GM06990 (cell line): Measurements from ENCODE around the gene LONP1.
A peak's percentile ranks its signal among the peaks of the same experiment; 100 is the strongest.

Experiments
- DNase-seq: peaks from one replicate; pipeline ENCODE4 v3.0.0-alpha.2; 2011; ENCODE audit not compliant: insufficient read length; ENCODE audit errors: extremely low read depth
- H3K27me3 ChIP-seq: replicated peaks from 2 replicates; pipeline ENCODE4 v1.6.0; 2011; ENCODE audit warnings: low read length; ENCODE audit not compliant: control insufficient read depth, insufficient read depth
- H3K36me3 ChIP-seq: 2 replicates; pipeline ENCODE4 v1.5.1; 2011; ENCODE audit warnings: low read length; ENCODE audit not compliant: control insufficient read depth, insufficient read depth
- H3K4me3 ChIP-seq: replicated peaks from 2 replicates; pipeline ENCODE4 v1.5.1; 2011; ENCODE audit warnings: low read depth, mild to moderate bottlenecking, control low read depth, low read length
- TF ChIP-seq, protein P1 (sequence below): IDR thresholded peaks from 2 replicates; pipeline ENCODE4 v1.5.1; 2011; ENCODE audit warnings: low read length, control low read depth, mild to moderate bottlenecking, inconsistent platforms; ENCODE audit not compliant: insufficient read depth, poor library complexity, severe bottlenecking

Gene LONP1

DNA sequence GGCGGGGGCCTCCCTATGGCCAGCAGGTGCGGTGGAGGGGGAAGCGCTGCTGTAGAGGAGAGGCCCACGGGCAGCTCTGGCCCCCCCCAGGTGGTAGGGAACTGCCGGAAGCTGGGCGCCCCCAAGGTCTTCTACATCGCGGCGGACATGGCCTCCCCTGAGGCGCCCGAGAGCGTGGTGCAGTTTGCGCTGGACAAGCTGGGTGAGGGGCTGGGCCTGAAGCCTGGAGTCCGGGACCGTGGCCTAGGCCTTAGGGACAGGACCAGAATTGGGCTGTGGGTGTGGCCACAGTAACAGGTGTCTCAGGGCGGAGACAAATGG lies 33.7 kb downstream of the LONP1 start:
- TF ChIP-seq, protein P1, sequence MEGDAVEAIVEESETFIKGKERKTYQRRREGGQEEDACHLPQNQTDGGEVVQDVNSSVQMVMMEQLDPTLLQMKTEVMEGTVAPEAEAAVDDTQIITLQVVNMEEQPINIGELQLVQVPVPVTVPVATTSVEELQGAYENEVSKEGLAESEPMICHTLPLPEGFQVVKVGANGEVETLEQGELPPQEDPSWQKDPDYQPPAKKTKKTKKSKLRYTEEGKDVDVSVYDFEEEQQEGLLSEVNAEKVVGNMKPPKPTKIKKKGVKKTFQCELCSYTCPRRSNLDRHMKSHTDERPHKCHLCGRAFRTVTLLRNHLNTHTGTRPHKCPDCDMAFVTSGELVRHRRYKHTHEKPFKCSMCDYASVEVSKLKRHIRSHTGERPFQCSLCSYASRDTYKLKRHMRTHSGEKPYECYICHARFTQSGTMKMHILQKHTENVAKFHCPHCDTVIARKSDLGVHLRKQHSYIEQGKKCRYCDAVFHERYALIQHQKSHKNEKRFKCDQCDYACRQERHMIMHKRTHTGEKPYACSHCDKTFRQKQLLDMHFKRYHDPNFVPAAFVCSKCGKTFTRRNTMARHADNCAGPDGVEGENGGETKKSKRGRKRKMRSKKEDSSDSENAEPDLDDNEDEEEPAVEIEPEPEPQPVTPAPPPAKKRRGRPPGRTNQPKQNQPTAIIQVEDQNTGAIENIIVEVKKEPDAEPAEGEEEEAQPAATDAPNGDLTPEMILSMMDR, result no peak
- no peaks in the 10 kb centered on the region for H3K27me3 ChIP-seq
- peaks cover 2% of the 10 kb centered on the region for H3K36me3 ChIP-seq
- DNase-seq, result no peak
- H3K4me3 ChIP-seq, result peak overlapping the region; percentile 61

DNA sequence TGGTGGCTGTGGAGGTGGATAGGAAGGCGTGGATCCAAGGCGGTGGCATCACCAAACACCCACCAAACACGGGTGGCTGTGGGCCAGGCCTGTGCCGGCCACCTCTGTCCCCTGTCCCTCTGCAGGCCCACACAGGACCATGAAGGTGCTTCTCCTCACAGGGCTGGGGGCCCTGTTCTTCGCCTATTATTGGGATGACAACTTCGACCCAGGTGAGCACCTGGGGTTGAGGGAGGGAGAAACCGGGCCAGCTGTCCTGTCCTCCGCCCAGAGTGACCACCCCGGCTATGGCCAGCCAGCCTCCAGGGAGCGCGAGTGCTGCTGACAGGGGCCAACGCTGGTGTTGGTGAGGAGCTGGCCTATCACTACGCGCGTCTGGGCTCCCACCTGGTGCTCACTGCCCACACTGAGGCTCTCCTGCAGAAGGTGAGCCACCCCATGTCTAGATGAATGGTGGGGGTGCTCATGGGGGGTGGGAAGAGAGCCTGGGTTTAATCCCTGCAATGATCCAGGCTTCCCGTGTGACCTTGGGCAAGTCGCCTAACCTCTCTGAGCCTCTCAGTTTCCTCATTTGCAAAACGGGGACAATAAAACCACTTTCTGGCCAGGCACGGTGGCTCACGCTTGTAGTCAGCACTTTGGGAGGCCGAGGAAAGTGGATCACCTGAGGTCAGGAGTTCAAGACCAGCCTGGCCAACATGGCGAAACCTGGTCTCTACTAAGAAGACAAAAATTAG lies 35.1 kb downstream of the LONP1 start:
- TF ChIP-seq, protein P1, result no peak
- DNase-seq, result no peak
- Histone ChIP-seq H3K27me3 (no peaks in the 10 kb centered on the region), H3K4me3 (no peak overlapping the region), H3K36me3 (no peaks in the 10 kb centered on the region)

DNA sequence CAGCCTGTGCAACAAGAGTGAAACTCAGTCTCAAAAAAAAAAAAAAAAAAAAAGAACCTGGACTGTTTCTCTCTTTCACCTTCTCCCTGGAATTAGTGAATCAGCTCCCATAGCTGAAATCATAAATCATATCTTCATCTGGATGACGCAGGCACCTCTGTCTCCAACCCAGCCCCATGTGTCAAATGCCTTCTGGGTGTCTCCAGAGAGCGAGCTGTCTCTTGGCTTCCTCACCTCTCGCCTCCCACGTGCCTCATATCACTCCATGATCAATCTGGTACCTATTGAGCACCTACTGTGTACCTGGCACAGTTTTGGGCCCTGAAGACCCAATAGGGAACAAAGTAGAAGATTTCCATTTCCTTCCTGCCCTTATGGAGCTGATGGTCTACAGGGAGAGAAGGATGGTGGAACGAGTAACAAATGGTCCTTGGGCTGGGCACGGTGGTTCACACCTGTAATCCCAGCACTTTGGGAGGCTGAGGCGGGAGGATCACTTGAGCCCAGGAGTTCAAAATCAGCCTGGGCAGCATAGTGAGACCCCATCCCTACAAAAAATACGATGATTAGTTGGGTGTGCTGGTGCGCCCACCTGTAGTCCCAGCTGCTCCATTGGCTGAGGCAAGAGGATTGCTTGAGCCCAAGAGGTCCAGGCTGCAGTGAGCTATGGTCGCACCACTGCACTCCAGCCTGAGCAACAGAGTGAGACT lies 36.6 kb downstream of the LONP1 start:
- Histone ChIP-seq H3K4me3 (no peak overlapping the region), H3K27me3 (no peaks in the 10 kb centered on the region), H3K36me3 (no peaks in the 10 kb centered on the region)
- TF ChIP-seq, protein P1, result no peak
- DNase-seq, result no peak

DNA sequence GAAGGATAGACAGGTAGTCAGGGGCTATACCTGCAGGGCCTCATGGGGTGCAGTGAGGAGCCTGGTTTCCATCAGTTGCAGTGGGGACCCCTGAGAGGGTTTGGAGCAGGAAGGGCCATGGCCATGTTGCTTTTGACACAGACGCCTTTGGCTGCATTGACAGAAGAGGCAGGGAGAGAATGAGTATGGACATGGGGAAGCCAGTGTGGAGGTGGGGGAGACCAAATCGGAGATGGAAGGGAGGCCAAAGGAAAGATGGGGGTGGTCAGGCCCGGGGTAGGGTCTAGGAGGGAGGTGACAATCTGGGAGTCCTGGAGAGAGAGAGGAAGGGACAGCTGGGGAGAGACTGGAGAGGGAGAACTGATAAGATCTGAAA lies 37.9 kb downstream of the LONP1 start:
- TF ChIP-seq, protein P1, result no peak
- Histone ChIP-seq H3K4me3 (no peak overlapping the region), H3K36me3 (peaks cover 4% of the 10 kb centered on the region), H3K27me3 (no peaks in the 10 kb centered on the region)
- no peak for DNase-seq

DNA sequence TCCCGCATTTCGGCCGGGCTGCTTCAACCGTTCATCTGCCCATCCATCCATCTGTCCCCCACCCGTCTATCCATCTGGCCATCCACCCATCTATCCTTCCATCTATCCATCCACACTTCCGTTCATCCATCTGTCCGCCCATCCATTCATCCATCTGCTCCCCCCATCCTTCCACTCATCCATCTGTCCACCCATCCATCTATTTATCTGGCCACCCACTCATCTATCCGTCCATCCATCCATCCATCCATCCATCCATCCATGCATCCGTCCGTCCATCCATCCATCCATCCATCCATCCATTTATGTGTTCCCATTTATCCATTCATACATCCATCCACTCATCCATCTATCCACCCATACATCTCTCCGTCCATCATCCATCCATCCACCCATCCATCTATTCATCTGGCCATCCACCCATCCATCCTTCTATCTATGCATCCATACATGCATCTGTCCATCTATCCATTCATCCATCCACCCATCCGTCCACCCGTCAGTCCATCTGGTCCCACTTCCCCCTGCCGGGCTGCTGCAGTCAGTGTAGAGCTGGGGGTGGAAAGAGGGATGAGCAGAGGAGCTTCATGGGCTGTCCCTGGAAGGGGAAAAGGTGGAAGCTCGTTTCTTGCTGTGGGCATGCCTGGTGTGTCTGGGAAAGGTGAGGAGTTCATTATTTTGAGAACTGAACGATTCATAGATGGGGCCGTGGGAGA lies 38.4 kb downstream of the LONP1 start:
- TF ChIP-seq, protein P1, result no peak
- peaks cover 4% of the 10 kb centered on the region for H3K36me3 ChIP-seq
- no peak for DNase-seq
- H3K27me3 ChIP-seq, result no peaks in the 10 kb centered on the region
- H3K4me3 ChIP-seq, result peak overlapping the region; percentile 62
